Measurements from ENCODE around the gene AK9. TPM values are rescaled to one million over a fixed set of nuclear protein-coding genes. Genes with fewer than 3 reads are reported as not detected.

Gene AK9
- total RNA-seq, 1 experiment from 2014 or later: 3.5 TPM

DNA sequence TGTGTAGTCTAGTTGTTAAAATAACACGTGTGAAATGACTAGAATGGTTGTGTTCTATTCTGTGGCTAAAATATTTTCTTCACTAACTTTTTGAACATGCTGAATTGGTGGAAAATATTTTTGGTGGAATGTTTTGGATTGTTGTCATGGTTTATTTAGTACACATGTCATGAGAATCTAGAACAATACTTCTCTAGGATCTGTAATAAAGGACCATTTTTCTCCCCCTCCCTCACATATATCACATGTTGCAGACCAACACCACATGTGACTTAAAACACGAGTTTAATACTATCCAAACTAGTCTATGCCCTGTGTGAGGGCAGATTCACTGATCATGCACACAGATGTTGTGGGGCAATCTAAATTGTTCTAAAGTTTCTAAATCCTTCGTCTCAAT lies 29.3 kb upstream of the AK9 start:
- Histone ChIP-seq H3K9me3 (ENCODE audit: control insufficient read depth in 1 of 2, insufficient read depth in 1 of 2, low read depth in 1 of 2, low read length in 2 of 2) (no peaks in the 10 kb centered on the region), H3K9ac (ENCODE audit: low read length) (no peak overlapping the region), H4K20me1 (ENCODE audit: insufficient read depth) (no peaks in the 10 kb centered on the region), H2AFZ (ENCODE audit: low read depth, low read length, poor library complexity, severe bottlenecking) (no peak overlapping the region), H3K27ac (ENCODE audit: low read depth, low read length) (no peak overlapping the region), H3K4me1 (ENCODE audit: control insufficient read depth in 1 of 2, insufficient read depth in 2 of 2, low read length in 2 of 2) (no peaks in the 10 kb centered on the region), H3K4me2 (ENCODE audit: low read length) (no peak overlapping the region), H3K36me3 (ENCODE audit: control insufficient read depth in 1 of 2, insufficient read depth in 2 of 2, low read length in 2 of 2) (no peaks in the 10 kb centered on the region), H3K9me2 (ENCODE audit: insufficient read depth) (no peaks in the 10 kb centered on the region), H3K79me2 (ENCODE audit: insufficient read depth, low read length) (no peaks in the 10 kb centered on the region), H3K27me3 (ENCODE audit: insufficient read depth, low read length) (no peaks in the 10 kb centered on the region), H3K4me3 (replicated peaks in 1 of 2; ENCODE audit: low read depth in 1 of 2, low read length in 2 of 2) (no peak overlapping the region)
- CTCF ChIA-PET: interaction anchor here (1.8 kb wide), 1 partner anchor 319 kb away, joined by 5 read pairs; no protein-coding TSS in a partner anchor
- no peak for DNase-seq (ENCODE audit: low read depth, low spot score)
- ATAC-seq: no peak
- intact Hi-C loops (cut with micrococcal nuclease): no loop called here
- POLR2A ChIA-PET: no interaction called here
- RAD21 ChIA-PET (ENCODE audit: low non-redundant PET in 1 of 2, low total read pairs in 2 of 2, uncharacterized antibody in 2 of 2, unreplicated experiment in 2 of 2): no interaction called here
- BruUV-seq (replicated peaks): no TSS peak
- TF ChIP-seq JUND (IDR thresholded peaks at IDR 0.05): no peak
- TF ChIP-seq, protein P1, sequence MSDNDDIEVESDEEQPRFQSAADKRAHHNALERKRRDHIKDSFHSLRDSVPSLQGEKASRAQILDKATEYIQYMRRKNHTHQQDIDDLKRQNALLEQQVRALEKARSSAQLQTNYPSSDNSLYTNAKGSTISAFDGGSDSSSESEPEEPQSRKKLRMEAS (IDR thresholded peaks at IDR 0.05): no peak
- no peak for TF ChIP-seq REST (IDR thresholded peaks at IDR 0.05; ENCODE audit: low read depth)
- no peak for TF ChIP-seq EGR1 (IDR thresholded peaks at IDR 0.05; ENCODE audit: low read depth)
- TF ChIP-seq POLR2A (IDR thresholded peaks at IDR 0.05; ENCODE audit: borderline replicate concordance, extremely low read depth, insufficient read depth, insufficient read length): no peak
- no peak for TF ChIP-seq ZFX (IDR thresholded peaks at IDR 0.05)
- TF ChIP-seq RAD21 (IDR thresholded peaks at IDR 0.05; ENCODE audit: low read depth): no peak
- no peak for TF ChIP-seq YY1 (IDR thresholded peaks at IDR 0.05; ENCODE audit: extremely low read depth, insufficient replicate concordance, low read depth, low read length)
- TF ChIP-seq POLR2AphosphoS5 (IDR thresholded peaks at IDR 0.05; ENCODE audit: low read depth, low read length): no peak
- TF ChIP-seq ATF3 (IDR thresholded peaks at IDR 0.05): no peak
- TF ChIP-seq EZH2phosphoT487 (IDR thresholded peaks at IDR 0.05; ENCODE audit: borderline replicate concordance): no peak
- TF ChIP-seq TCF7L2 (IDR thresholded peaks at IDR 0.05; ENCODE audit: borderline replicate concordance, extremely low read depth, insufficient read depth, insufficient read length): no peak
- TF ChIP-seq SRF (IDR thresholded peaks at IDR 0.05; ENCODE audit: low read depth): no peak
- TF ChIP-seq ZNF274 (IDR thresholded peaks at IDR 0.05; ENCODE audit: low read depth, low read length): no peak
- TF ChIP-seq SIN3A (IDR thresholded peaks at IDR 0.05; ENCODE audit: low read depth): no peak
- TF ChIP-seq CBX3 (IDR thresholded peaks at IDR 0.05; ENCODE audit: low read depth): no peak
